Stimulated activated CD8-positive, alpha-beta memory T cell treated with anti-CD3 and anti-CD28 coated beads, Interleukin-15, amount 100 ng/mL, for 48 hours (primary cell): ENCODE data around the gene DTX2.
"Not testable (repeated sequence)": the region's sequence is repeated elsewhere in the genome, so short reads cannot be mapped to it uniquely, and the experiment has no call there.

ENCODE experiments used
- DNase-seq, 2 donors: peaks; one replicate each; pipeline ENCODE4 v3.0.0-alpha.2; 2020; ENCODE audit warnings: low read depth in 2 of 2

The DTX2 gene

GRCh38 chr7:76443846-76444245 lies 17.7 kb upstream of the DTX2 start:
- DNase-seq, result not testable (repeated sequence)

- not testable (repeated sequence) for DNase-seq
Measured at GRCh38 chr7:76445577-76446008, 15.9 kb upstream of the DTX2 start.

GRCh38 chr7:76457017-76457416 lies 4.5 kb upstream of the DTX2 start:
- not testable (repeated sequence) for DNase-seq

GRCh38 chr7:76458504-76458903 lies 3.0 kb upstream of the DTX2 start:
- not testable (repeated sequence) for DNase-seq

- DNase-seq, result not testable (repeated sequence)
Measured at GRCh38 chr7:76460767-76461166, 742 bp upstream of the DTX2 start.

- DNase-seq, result not testable (repeated sequence)
Measured at GRCh38 chr7:76462271-76462882, 868 bp downstream of the DTX2 start.

- DNase-seq, result not testable (repeated sequence)
Measured at GRCh38 chr7:76464959-76465358, 3.5 kb downstream of the DTX2 start.

- DNase-seq, result not testable (repeated sequence)
Measured at GRCh38 chr7:76465950-76466349, 4.4 kb downstream of the DTX2 start.

GRCh38 chr7:76467743-76468404 lies 6.4 kb downstream of the DTX2 start:
- not testable (repeated sequence) for DNase-seq

GRCh38 chr7:76471556-76472221 lies 10.2 kb downstream of the DTX2 start:
- not testable (repeated sequence) for DNase-seq

GRCh38 chr7:76473097-76473496 lies 11.6 kb downstream of the DTX2 start:
- not testable (repeated sequence) for DNase-seq

- DNase-seq, result not testable (repeated sequence)
Measured at GRCh38 chr7:76476280-76476679, 14.8 kb downstream of the DTX2 start.

GRCh38 chr7:76476742-76477474 lies 15.4 kb downstream of the DTX2 start:
- not testable (repeated sequence) for DNase-seq

- DNase-seq, result not testable (repeated sequence)
Measured at GRCh38 chr7:76479628-76480027, 18.1 kb downstream of the DTX2 start.

GRCh38 chr7:76480403-76481253 lies 19.1 kb downstream of the DTX2 start:
- DNase-seq, result not testable (repeated sequence)

GRCh38 chr7:76482660-76483059 lies 21.2 kb downstream of the DTX2 start:
- not testable (repeated sequence) for DNase-seq

GRCh38 chr7:76483081-76483480 lies 21.6 kb downstream of the DTX2 start:
- not testable (repeated sequence) for DNase-seq

GRCh38 chr7:76484456-76484855 lies 22.9 kb downstream of the DTX2 start:
- not testable (repeated sequence) for DNase-seq

GRCh38 chr7:76485822-76486610 lies 24.5 kb downstream of the DTX2 start:
- DNase-seq, result not testable (repeated sequence)

- DNase-seq, result peak; percentile 30 to 34
Measured at GRCh38 chr7:76486618-76487017, 25.1 kb downstream of the DTX2 start.
